ENCODE results near the gene METTL15.
"Not testable (repeated sequence)": the region's sequence is repeated elsewhere in the genome, so short reads cannot be mapped to it uniquely, and the experiment has no call there.

DNA sequence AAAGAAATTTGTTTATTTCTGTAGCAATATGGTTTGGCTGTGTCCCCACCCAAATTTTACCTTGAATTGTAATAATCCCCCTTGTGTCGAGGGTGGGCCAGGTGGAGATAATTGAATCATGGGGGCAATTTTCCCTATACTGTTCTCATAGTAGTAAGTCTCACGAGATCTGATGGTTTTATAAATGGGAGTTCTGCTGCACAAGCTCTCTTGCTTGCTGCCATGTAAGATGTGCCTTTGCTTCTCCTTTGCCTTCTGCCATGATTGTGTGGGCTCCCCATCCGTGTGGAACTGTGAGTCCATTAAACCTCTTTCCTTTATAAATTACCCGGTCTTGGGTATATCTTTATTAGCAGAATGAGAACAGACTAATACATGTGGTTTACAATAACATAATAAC, 28.0 kb downstream of the METTL15 start:
- TF ChIP-seq, protein P1, sequence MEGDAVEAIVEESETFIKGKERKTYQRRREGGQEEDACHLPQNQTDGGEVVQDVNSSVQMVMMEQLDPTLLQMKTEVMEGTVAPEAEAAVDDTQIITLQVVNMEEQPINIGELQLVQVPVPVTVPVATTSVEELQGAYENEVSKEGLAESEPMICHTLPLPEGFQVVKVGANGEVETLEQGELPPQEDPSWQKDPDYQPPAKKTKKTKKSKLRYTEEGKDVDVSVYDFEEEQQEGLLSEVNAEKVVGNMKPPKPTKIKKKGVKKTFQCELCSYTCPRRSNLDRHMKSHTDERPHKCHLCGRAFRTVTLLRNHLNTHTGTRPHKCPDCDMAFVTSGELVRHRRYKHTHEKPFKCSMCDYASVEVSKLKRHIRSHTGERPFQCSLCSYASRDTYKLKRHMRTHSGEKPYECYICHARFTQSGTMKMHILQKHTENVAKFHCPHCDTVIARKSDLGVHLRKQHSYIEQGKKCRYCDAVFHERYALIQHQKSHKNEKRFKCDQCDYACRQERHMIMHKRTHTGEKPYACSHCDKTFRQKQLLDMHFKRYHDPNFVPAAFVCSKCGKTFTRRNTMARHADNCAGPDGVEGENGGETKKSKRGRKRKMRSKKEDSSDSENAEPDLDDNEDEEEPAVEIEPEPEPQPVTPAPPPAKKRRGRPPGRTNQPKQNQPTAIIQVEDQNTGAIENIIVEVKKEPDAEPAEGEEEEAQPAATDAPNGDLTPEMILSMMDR (IDR thresholded peaks at IDR 0.05): not testable (repeated sequence)
- TF ChIP-seq POLR2AphosphoS5, POLR2A (IDR thresholded peaks at IDR 0.05): not testable (repeated sequence)

All from breast epithelium (tissue), 3 donors.